GM12873 (cell line): ENCODE measurements around the gene SUZ12.

Experiments used
- TF ChIP-seq, protein P1 (sequence below): IDR thresholded peaks from 2 replicates; pipeline ENCODE4 v1.5.1; 2012; ENCODE audit warnings: low read depth, mild to moderate bottlenecking, moderate library complexity, low read length, control low read depth; ENCODE audit not compliant: insufficient read depth; ENCODE audit errors: missing control alignments

SUZ12 gene

GRCh38 chr17:31912705-31913104, 24.1 kb upstream of the SUZ12 start:
- TF ChIP-seq, protein P1, sequence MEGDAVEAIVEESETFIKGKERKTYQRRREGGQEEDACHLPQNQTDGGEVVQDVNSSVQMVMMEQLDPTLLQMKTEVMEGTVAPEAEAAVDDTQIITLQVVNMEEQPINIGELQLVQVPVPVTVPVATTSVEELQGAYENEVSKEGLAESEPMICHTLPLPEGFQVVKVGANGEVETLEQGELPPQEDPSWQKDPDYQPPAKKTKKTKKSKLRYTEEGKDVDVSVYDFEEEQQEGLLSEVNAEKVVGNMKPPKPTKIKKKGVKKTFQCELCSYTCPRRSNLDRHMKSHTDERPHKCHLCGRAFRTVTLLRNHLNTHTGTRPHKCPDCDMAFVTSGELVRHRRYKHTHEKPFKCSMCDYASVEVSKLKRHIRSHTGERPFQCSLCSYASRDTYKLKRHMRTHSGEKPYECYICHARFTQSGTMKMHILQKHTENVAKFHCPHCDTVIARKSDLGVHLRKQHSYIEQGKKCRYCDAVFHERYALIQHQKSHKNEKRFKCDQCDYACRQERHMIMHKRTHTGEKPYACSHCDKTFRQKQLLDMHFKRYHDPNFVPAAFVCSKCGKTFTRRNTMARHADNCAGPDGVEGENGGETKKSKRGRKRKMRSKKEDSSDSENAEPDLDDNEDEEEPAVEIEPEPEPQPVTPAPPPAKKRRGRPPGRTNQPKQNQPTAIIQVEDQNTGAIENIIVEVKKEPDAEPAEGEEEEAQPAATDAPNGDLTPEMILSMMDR = peak; percentile 17

DNA sequence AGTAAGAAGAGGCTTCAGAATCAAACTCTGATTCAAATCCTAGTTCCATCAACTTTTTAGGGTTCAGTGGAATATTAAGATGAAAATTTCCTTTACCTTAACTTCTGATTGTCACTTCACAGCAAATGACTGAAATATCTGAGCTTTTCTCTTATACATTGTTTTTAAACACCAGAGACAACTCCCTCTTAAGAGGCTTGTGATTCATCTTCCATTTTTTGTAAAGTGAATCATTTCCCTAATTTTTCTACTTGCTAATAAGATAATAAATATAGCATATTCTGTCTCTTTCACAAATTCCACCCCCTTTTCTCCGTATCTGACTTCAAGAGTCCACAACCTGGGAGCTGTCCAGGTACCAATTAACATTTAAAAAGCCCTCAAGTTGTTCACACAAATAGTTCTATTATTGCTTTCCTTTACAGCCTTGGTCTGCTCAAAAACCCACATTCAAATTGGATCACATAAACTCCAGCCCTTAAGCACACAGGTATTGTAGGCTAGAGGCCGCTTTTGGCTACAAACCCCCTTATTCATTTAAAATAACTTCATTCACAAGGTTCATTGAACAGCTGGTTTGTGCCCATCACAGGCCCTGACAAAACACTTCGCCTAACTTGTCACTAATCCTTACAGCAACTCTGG, 21.2 kb upstream of the SUZ12 start:
- TF ChIP-seq, protein P1 = no peak

DNA sequence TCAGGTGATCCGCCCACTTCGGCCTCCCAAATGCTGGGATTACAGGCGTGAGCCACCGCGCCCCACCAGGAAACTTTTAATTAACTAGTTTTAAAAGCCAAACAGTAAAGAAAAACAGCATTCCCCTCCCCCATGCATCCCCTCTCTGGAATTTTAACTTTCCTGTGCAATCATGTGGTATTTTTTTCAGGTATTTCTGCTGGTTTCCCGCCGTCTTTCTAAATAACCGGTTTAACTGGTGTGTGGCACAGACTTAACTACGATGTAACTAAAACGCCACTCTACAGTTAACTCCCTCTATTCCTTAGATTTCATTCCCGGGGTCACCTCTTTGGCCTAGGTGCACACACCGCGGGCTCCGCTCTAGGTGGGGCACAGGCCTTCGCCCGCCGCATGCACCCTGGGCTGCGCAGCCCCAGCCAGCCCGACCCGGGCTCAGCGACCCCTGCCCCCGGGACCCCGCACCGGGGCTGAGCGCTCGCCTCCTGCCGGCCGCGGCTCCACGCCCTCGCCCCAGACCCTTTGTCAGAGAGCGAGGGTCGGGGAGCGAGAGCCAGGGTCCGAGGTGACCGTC, 20.2 kb upstream of the SUZ12 start:
- TF ChIP-seq, protein P1 = no peak

DNA sequence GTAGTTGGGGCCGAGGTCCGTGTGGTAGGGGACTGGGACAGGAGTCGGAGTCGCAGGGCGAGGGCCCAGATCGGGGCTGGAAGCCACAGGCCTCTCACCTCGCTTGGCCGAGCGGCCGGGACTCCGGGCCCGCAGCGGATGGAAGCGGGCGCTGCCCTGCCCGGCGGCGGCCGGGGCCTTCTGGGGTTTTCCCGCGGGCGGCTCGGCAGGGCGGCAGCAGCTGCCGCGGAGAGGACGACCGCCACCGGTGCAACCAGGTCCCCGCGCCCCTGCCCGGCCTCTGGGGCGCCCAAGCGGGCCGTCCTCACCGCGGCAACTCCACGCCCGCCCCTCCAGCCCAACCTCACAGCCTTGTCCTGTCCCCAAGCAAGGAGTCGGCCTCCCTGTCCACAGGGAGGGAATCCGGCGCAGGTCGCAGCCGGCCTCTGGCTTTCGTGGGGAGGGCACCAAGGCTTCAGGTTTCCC, 19.7 kb upstream of the SUZ12 start:
- TF ChIP-seq, protein P1 = no peak

GRCh38 chr17:31918701-31919128, 18.1 kb upstream of the SUZ12 start:
- TF ChIP-seq, protein P1 = no peak

DNA sequence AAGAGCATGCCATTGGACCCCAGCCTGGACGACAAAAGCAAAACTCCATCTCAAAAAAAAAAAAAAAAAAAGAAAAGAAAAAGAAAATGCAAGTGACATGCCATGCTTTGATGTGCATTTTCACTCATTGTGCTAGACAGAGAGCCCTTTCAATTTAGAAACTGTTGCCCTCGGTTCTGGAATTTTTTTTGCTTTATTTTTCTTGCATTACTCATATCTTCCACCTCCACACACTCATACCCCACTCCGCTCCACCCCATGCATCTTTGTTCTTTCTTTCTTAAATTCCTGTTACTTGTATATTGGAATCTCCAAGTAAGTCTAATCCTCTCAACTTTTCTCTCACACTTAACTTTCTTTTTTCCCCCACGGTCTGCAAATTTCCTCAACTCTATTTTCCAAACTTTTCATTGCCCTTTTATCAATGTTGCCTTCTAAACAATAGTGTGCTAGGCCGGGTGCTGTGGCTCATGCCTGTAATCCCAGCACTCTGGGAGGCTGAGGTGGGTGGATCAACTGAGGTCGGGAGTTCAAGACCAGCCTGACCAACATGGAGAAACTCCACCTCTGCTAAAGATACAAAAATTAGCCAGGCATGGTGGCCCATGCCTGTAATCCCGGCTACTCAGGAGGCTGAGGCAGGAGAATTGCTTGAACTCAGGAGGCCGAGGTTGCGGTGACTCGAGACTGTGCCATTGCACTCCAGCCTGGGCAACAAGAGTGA, 16.8 kb upstream of the SUZ12 start:
- TF ChIP-seq, protein P1 = no peak

DNA sequence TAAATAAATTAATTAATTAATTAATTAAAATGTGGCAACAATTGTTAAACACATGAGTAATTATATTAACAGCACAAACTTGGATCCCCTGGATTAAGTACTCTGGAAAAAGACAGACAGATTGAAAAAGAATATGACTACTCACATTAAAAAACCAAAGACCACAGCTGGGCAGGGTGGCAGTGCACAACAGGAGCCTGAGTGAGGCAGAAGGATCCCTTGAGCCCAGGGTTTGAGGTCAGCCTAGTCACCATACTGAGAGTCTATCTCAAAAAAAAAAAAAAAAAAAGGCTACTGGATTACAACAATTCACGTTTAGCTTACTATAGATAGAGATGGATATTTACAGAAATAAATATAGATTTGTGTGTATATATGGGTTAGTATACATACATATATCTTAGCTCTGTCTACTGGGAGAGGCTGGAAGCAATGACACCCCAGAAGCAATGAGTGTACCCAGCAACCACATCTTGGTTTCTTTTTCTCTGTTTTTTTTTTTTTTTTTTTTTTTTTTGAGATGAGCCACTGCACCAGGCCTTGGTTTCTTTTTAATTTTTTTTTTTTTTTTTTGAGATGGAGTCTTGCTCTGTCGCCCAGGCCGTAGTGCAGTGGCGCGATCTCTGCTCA, 10.6 kb upstream of the SUZ12 start:
- TF ChIP-seq, protein P1 = no peak
